Upper lobe of left lung (tissue), 4 donors: ENCODE results near the gene DISP1.

Source experiments
- POLR2A ChIP-seq, 4 donors: fragments of 450-650 bp; IDR thresholded peaks; one replicate each; pipeline ENCODE4 v1.5.1; 2016 to 2017; ENCODE audit warnings: antibody characterized with exemption in 4 of 4, mild to moderate bottlenecking in 2 of 4
- TF ChIP-seq, protein P1 (sequence below), 6 experiments: fragments of 450-650 bp in 4 of 6; fragments of 200-600 bp in 2 of 6; sonication (generic) in 2 of 6; IDR thresholded peaks; one replicate each; pipeline ENCODE4 v1.5.1; 2016 to 2019; ENCODE audit warnings: antibody characterized with exemption in 6 of 6

DNA sequence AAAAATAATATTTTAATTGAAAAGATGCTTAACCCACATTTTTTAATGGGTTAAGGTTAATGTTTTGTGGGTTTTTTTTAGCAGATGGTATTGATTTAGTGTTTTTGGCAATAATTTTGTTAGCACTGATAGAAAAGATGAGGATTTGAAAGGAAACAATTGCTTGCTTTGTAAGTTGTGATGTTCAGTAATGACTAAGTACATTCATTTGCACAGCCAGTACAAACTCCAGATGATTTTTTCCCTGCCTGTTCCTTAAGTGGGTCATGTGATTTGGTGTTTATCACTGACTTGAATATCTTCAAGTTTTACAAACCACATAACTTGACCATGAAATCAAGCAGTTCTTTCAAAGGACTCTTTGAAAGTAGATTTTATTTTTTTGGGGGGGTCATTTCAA, 15.0 kb downstream of the DISP1 start:
- TF ChIP-seq, protein P1, sequence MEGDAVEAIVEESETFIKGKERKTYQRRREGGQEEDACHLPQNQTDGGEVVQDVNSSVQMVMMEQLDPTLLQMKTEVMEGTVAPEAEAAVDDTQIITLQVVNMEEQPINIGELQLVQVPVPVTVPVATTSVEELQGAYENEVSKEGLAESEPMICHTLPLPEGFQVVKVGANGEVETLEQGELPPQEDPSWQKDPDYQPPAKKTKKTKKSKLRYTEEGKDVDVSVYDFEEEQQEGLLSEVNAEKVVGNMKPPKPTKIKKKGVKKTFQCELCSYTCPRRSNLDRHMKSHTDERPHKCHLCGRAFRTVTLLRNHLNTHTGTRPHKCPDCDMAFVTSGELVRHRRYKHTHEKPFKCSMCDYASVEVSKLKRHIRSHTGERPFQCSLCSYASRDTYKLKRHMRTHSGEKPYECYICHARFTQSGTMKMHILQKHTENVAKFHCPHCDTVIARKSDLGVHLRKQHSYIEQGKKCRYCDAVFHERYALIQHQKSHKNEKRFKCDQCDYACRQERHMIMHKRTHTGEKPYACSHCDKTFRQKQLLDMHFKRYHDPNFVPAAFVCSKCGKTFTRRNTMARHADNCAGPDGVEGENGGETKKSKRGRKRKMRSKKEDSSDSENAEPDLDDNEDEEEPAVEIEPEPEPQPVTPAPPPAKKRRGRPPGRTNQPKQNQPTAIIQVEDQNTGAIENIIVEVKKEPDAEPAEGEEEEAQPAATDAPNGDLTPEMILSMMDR (IDR thresholded peaks at IDR 0.05): no peak
- TF ChIP-seq POLR2A (IDR thresholded peaks at IDR 0.05): no peak
